WTC11 (cell line): ENCODE results near the gene GDPD3. TPM values are rescaled to one million over a fixed set of nuclear protein-coding genes. Genes with fewer than 3 reads are reported as not detected.

Experiments used
- ATF6 ChIP-seq: sonication (generic); formaldehyde crosslinking; IDR thresholded peaks from 2 replicates; pipeline ENCODE4 v1.8.1; 2023; ENCODE audit warnings: mild to moderate bottlenecking, missing genetic modification reagents
- E2F4 ChIP-seq: sonication (generic); formaldehyde crosslinking; IDR thresholded peaks from 2 replicates; pipeline ENCODE4 v1.8.1; 2022; ENCODE audit warnings: low read depth, mild to moderate bottlenecking, moderate library complexity, missing genetic modification reagents, borderline replicate concordance
- E2F5 ChIP-seq: sonication (generic); formaldehyde crosslinking; IDR thresholded peaks from 2 replicates; pipeline ENCODE4 v1.8.1; 2022; ENCODE audit warnings: mild to moderate bottlenecking, moderate library complexity, missing genetic modification reagents
- ESRRA ChIP-seq: sonication (generic); formaldehyde crosslinking; IDR thresholded peaks from 2 replicates; pipeline ENCODE4 v1.8.1; 2022; ENCODE audit warnings: mild to moderate bottlenecking, missing genetic modification reagents, borderline replicate concordance
- FOXP4 ChIP-seq: sonication (generic); formaldehyde crosslinking; IDR thresholded peaks from 2 replicates; pipeline ENCODE4 v1.8.0; 2022; ENCODE audit warnings: mild to moderate bottlenecking, missing genetic modification reagents
- GRHL2 ChIP-seq: fragments of 250-450 bp; sonication (Bioruptor Pico); IDR thresholded peaks from 2 replicates; pipeline ENCODE4 v1.8.0; 2022; ENCODE audit warnings: mild to moderate bottlenecking, moderate library complexity; ENCODE audit not compliant: insufficient replicate concordance, severe bottlenecking
- HMGXB4 ChIP-seq: sonication (generic); formaldehyde crosslinking; IDR thresholded peaks from 2 replicates; pipeline ENCODE4 v1.8.1; 2023; ENCODE audit warnings: mild to moderate bottlenecking, moderate library complexity, missing genetic modification reagents
- IRF2 ChIP-seq: sonication (generic); formaldehyde crosslinking; IDR thresholded peaks from 2 replicates; pipeline ENCODE4 v1.8.0; 2022; ENCODE audit warnings: low read depth, missing genetic modification reagents, borderline replicate concordance
- JAZF1 ChIP-seq: fragments of 250-450 bp; sonication (Bioruptor Pico); IDR thresholded peaks from 2 replicates; pipeline ENCODE4 v1.9.0; 2021; ENCODE audit warnings: moderate library complexity, mild to moderate bottlenecking, inconsistent platforms
- KAT7 ChIP-seq: sonication (generic); formaldehyde crosslinking; IDR thresholded peaks from 2 replicates; pipeline ENCODE4 v1.8.1; 2023; ENCODE audit warnings: missing genetic modification reagents, mild to moderate bottlenecking, borderline replicate concordance
- NFE2L1 ChIP-seq: sonication (generic); formaldehyde crosslinking; IDR thresholded peaks from 2 replicates; pipeline ENCODE4 v1.8.1; 2023; ENCODE audit warnings: missing genetic modification reagents
- PREB ChIP-seq: sonication (generic); formaldehyde crosslinking; IDR thresholded peaks from 2 replicates; pipeline ENCODE4 v1.8.1; 2022; ENCODE audit warnings: mild to moderate bottlenecking, missing genetic modification reagents, moderate library complexity, borderline replicate concordance
- SMAD3 ChIP-seq: sonication (generic); formaldehyde crosslinking; IDR thresholded peaks from 2 replicates; pipeline ENCODE4 v1.8.0; 2022; ENCODE audit warnings: missing genetic modification reagents, mild to moderate bottlenecking, borderline replicate concordance
- USF2 ChIP-seq: sonication (generic); formaldehyde crosslinking; IDR thresholded peaks from 2 replicates; pipeline ENCODE4 v1.8.1; 2023; ENCODE audit warnings: mild to moderate bottlenecking, missing genetic modification reagents, moderate library complexity
- ZNF281 ChIP-seq: sonication (generic); formaldehyde crosslinking; IDR thresholded peaks from 2 replicates; pipeline ENCODE4 v1.8.0; 2023; ENCODE audit warnings: mild to moderate bottlenecking, missing genetic modification reagents
- ZNF512 ChIP-seq: sonication (generic); formaldehyde crosslinking; IDR thresholded peaks from 2 replicates; pipeline ENCODE4 v1.8.1; 2022; ENCODE audit warnings: missing genetic modification reagents, borderline replicate concordance
- ZNF532 ChIP-seq: fragments of 250-450 bp; sonication (Bioruptor Pico); IDR thresholded peaks from 2 replicates; pipeline ENCODE4 v1.9.0; 2021; ENCODE audit warnings: mild to moderate bottlenecking, borderline replicate concordance
- total RNA-seq: library from RNA; stranded (reverse); gene quantifications from 3 replicates; pipeline ENCODE4 v1.2.3, GENCODE V29; 2021

GDPD3 gene
- total RNA-seq, 1 experiment from 2014 or later = 2.5 TPM

GRCh38 chr16:30092373-30093010, 20.8 kb downstream of the GDPD3 start (continued):
- TF ChIP-seq USF2 (CRISPR knock-in tag) = peak; percentile 75
- no peak for TF ChIP-seq ZNF512 (CRISPR knock-in tag)
- no peak for TF ChIP-seq JAZF1 (CRISPR knock-in tag)
- 0 out of 2 replicates have a peak, but pooled peaks have one; percentile 48 for TF ChIP-seq E2F4 (CRISPR knock-in tag)
- TF ChIP-seq IRF2 = no peak
- TF ChIP-seq GRHL2 (CRISPR knock-in tag) = no peak
- TF ChIP-seq KAT7 = no peak
- no peak for TF ChIP-seq ATF6 (CRISPR knock-in tag)
- TF ChIP-seq NFE2L1 = no peak
- no peak for TF ChIP-seq ZNF281 (CRISPR knock-in tag)
- no peak for TF ChIP-seq ZNF532
- TF ChIP-seq HMGXB4 (CRISPR knock-in tag) = peak; percentile 28; the same call in 1 of the 2 replicates
- no peak for TF ChIP-seq ESRRA (CRISPR knock-in tag)
- TF ChIP-seq FOXP4 (CRISPR knock-in tag) = no peak
- peak; percentile 65; the same call in 1 of the 2 replicates for TF ChIP-seq E2F5
- TF ChIP-seq SMAD3 (CRISPR knock-in tag) = no peak
- TF ChIP-seq PREB (CRISPR knock-in tag) = no peak
